SK-N-SH (cell line): ENCODE measurements around the gene REC8. TPM values are rescaled to one million over a fixed set of nuclear protein-coding genes. Genes with fewer than 3 reads are reported as not detected.

Experiments used
- CTCF ChIA-PET: fragments of 300-600, 350-600 bp; formaldehyde crosslinking; extraction: SDS; loops from one replicate; lab custom pipeline; 2021; lab: Yijun Ruan, JAX
- POLR2A ChIA-PET: fragments of 350-600 bp; sonication (Branson Sonifier 250); formaldehyde crosslinking; extraction: SDS; loops from one replicate; lab custom pipeline; 2020; ENCODE audit warnings: antibody characterized with exemption, inconsistent platforms; lab: Yijun Ruan, JAX
- DNase-seq: peaks from one replicate; pipeline ENCODE4 v3.0.0; 2012
- H2AFZ ChIP-seq: fragments of 200-600 bp; sonication (generic); 2 replicates; pipeline ENCODE4 v1.8.1; 2016; ENCODE audit warnings: antibody characterized with exemption, mild to moderate bottlenecking, low read depth
- H3F3A ChIP-seq: fragments of 200-600 bp; sonication (generic); replicated peaks from 2 replicates; pipeline ENCODE3; 2016; ENCODE audit warnings: antibody characterized with exemption, mild to moderate bottlenecking; ENCODE audit not compliant: insufficient read depth
- H3K27ac ChIP-seq, 2 experiments: fragments of 200-500 bp in 1 of 2; fragments of 200-600 bp in 1 of 2; sonication (Bioruptor generic) in 1 of 2; sonication (generic), shearing (Covaris generic) in 1 of 2; 2 replicates each; pipeline versions ENCODE4 v1.5.1 to v1.6.1; 2014 to 2016; ENCODE audit warnings: low read depth in 2 of 2, inconsistent platforms in 1 of 2, low read length in 1 of 2, mild to moderate bottlenecking in 1 of 2, mixed read lengths in 1 of 2
- H3K27me3 ChIP-seq: fragments of 200-600 bp; sonication (generic), shearing (Covaris generic); 2 replicates; pipeline ENCODE4 v1.6.1; 2016; ENCODE audit warnings: mixed run types; ENCODE audit not compliant: insufficient read depth
- H3K36me3 ChIP-seq, 2 experiments: fragments of 200-500 bp in 1 of 2; fragments of 200-600 bp in 1 of 2; sonication (Bioruptor generic) in 1 of 2; sonication (generic) in 1 of 2; replicated peaks in 1 of 2; 2 replicates each; pipeline versions ENCODE3 to v1.5.1; 2014 to 2016; ENCODE audit warnings: low read length in 1 of 2, mild to moderate bottlenecking in 1 of 2; ENCODE audit not compliant: insufficient read depth in 2 of 2, control insufficient read depth in 1 of 2
- H3K4me1 ChIP-seq, 2 experiments: fragments of 200-500 bp in 1 of 2; fragments of 200-600 bp in 1 of 2; sonication (Bioruptor generic) in 1 of 2; sonication (generic), shearing (Covaris generic) in 1 of 2; 2 replicates each; pipeline versions ENCODE4 v1.5.1 to v1.6.1; 2014 to 2016; ENCODE audit warnings: low read depth in 1 of 2, low read length in 1 of 2, mixed run types in 1 of 2; ENCODE audit not compliant: insufficient read depth in 2 of 2, control insufficient read depth in 1 of 2
- H3K4me2 ChIP-seq: fragments of 200-600 bp; sonication (generic), shearing (Covaris generic); 2 replicates; pipeline ENCODE4 v1.6.1; 2017; ENCODE audit warnings: mixed run types
- H3K4me3 ChIP-seq, 2 experiments: fragments of 200-500 bp in 1 of 2; fragments of 200-600 bp in 1 of 2; sonication (Bioruptor generic) in 1 of 2; sonication (generic), shearing (Covaris generic) in 1 of 2; 2 replicates each; pipeline versions ENCODE4 v1.5.1 to v1.8.1; 2014 to 2016; ENCODE audit warnings: low read depth in 2 of 2, inconsistent platforms in 1 of 2, low read length in 1 of 2, mild to moderate bottlenecking in 1 of 2, mixed read lengths in 1 of 2, moderate library complexity in 1 of 2
- H3K79me2 ChIP-seq: fragments of 200-600 bp; sonication (generic); 2 replicates; pipeline ENCODE4 v1.8.1; 2017; ENCODE audit warnings: mild to moderate bottlenecking; ENCODE audit not compliant: insufficient read depth
- H3K9ac ChIP-seq: fragments of 200-600 bp; sonication (generic); 2 replicates; pipeline ENCODE4 v1.6.1; 2017; ENCODE audit warnings: mixed run types
- H3K9me2 ChIP-seq: fragments of 200-600 bp; sonication (generic); 2 replicates; pipeline ENCODE4 v1.6.1; 2017; ENCODE audit warnings: mixed run types
- H3K9me3 ChIP-seq: fragments of 200-600 bp; sonication (generic); 2 replicates; pipeline ENCODE4 v1.6.1; 2017; ENCODE audit warnings: mixed run types, mild to moderate bottlenecking, moderate library complexity
- H4K20me1 ChIP-seq: fragments of 200-600 bp; sonication (generic); 2 replicates; pipeline ENCODE4 v1.6.1; 2017; ENCODE audit warnings: mild to moderate bottlenecking, mixed run types; ENCODE audit not compliant: insufficient read depth
- ELF1 ChIP-seq: IDR thresholded peaks from 2 replicates; pipeline ENCODE4 v1.4.0; 2012
- GABPA ChIP-seq: IDR thresholded peaks from 2 replicates; pipeline ENCODE4 v1.4.0; 2012; ENCODE audit warnings: low read depth, mild to moderate bottlenecking
- MXI1 ChIP-seq: IDR thresholded peaks from 2 replicates; pipeline ENCODE4 v1.6.1; 2012; ENCODE audit warnings: mild to moderate bottlenecking, low read depth, low read length, improper control_type of control experiment
- POLR2AphosphoS5 ChIP-seq: IDR thresholded peaks from 2 replicates; pipeline ENCODE4 v1.6.1; 2012; ENCODE audit warnings: low read depth, low read length
- RAD21 ChIP-seq: IDR thresholded peaks from 2 replicates; pipeline ENCODE4 v1.6.1; 2012; ENCODE audit warnings: mild to moderate bottlenecking, low read length
- RCOR1 ChIP-seq: fragments of 150-350 bp; IDR thresholded peaks from 2 replicates; pipeline ENCODE4 v1.6.1; 2017; ENCODE audit warnings: antibody characterized with exemption, low read length
- RFX5 ChIP-seq: IDR thresholded peaks from 2 replicates; pipeline ENCODE4 v1.6.1; 2012; ENCODE audit warnings: mild to moderate bottlenecking, improper control_type of control experiment, low read length
- SIN3A ChIP-seq: IDR thresholded peaks from 2 replicates; pipeline ENCODE4 v1.6.1; 2012; ENCODE audit warnings: low read depth, mild to moderate bottlenecking, low read length, moderate library complexity, borderline replicate concordance
- TAF1 ChIP-seq: IDR thresholded peaks from 2 replicates; pipeline ENCODE4 v1.6.1; 2012; ENCODE audit warnings: low read depth, mild to moderate bottlenecking, low read length, moderate library complexity, borderline replicate concordance
- TEAD4 ChIP-seq: IDR thresholded peaks from 2 replicates; pipeline ENCODE4 v1.4.0; 2012; ENCODE audit warnings: mild to moderate bottlenecking, borderline replicate concordance; ENCODE audit not compliant: insufficient read depth
- USF2 ChIP-seq: fragments of 150-350 bp; IDR thresholded peaks from 2 replicates; pipeline ENCODE4 v1.6.1; 2017; ENCODE audit warnings: antibody characterized with exemption, low read length, low read depth, borderline replicate concordance
- YY1 ChIP-seq: IDR thresholded peaks from 2 replicates; pipeline ENCODE4 v1.4.0; 2012; ENCODE audit warnings: low read depth, mild to moderate bottlenecking
- ZBTB33 ChIP-seq: IDR thresholded peaks from 2 replicates; pipeline ENCODE4 v1.4.0; 2012; ENCODE audit warnings: low read depth, borderline replicate concordance
- WGBS: methylation state at CpG from one replicate; pipeline ENCODE4 v1.1.6; 2017; ENCODE audit warnings: low lambda C conversion rate; 5-methylcytosine and 5-hydroxymethylcytosine counted together
- polyA plus RNA-seq, 3 experiments: library from polyadenylated mRNA; depleted of rRNA; stranded (reverse); fragments of >200 nt; gene quantifications; 2 replicates each; pipeline ENCODE4 v1.2.3, GENCODE V29; 2012
- TF ChIP-seq, protein P1 (sequence below): IDR thresholded peaks from 2 replicates; pipeline ENCODE4 v1.4.0; 2012; ENCODE audit warnings: low read depth

Gene REC8
- polyA plus RNA-seq, 1 of the 3 experiments (the other 2 are of a cell fraction) = 23.2 TPM

DNA sequence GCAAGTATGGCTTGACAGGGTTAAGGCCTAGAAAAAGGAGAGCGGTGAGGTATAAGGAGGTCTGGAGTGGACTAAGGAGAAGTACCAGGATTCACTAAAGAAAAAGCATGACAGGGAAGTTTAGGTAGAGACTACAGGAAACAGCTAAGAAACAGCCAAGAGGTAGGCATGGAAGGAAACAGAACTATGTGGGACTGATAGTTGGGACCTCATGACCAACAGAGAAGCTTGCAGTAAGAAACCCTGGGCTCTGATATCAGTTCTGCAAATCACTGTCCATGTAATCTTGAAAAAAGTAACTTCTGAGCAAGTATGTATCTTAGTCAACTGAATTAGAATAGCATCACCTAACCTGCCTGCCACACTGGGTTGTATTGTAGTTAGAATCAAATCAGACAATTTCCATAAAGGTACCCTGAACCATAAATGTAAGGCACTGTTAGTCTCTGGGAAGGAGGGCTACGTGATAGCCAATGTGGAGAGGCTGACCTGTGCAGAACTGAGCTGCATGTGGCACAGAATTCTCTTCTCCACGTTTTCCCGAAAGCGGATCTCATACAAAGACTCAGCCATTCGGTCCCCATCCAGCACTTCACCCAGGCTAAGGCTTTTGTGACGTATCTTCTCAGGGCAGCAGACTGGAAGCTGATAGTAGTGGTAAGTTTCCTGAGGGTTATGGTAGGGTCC lies 22.4 kb downstream of the REC8 start:
- H3K27ac ChIP-seq = peak overlapping the region; percentile 88 to 89; a peak in 3 of 4 replicates
- H3K27me3 ChIP-seq = no peaks in the 10 kb centered on the region
- POLR2A ChIA-PET = interaction anchor here (0.6 to 2.4 kb wide), 3 partner anchors 22 to 48 kb away, joined by 3 to 9 read pairs (median 8); partner anchors contain the start of genes MDP1 and TINF2
- H3K79me2 ChIP-seq = peaks cover 74% of the 10 kb centered on the region
- no peaks in the 10 kb centered on the region for H4K20me1 ChIP-seq
- WGBS = 90% methylated on average over 7 of the region's 7 CpGs
- H2AFZ ChIP-seq = peak overlapping the region; percentile 87; the same call in 1 of the 2 replicates
- DNase-seq = no peak
- peak overlapping the region; percentile 97 for H3K4me2 ChIP-seq
- H3K9me2 ChIP-seq = no peaks in the 10 kb centered on the region
- no peaks in the 10 kb centered on the region for H3K9me3 ChIP-seq
- CTCF ChIA-PET = interaction anchor here (1.0 to 1.6 kb wide), 5 partner anchors 19 to 86 kb away, joined by 3 to 7 read pairs (median 4); partner anchors contain the start of genes CHMP4A, IRF9 and TINF2
- TF ChIP-seq TEAD4 = no peak
- TF ChIP-seq RFX5 = no peak
- peak overlapping the region; percentile 97 for H3K9ac ChIP-seq
- H3K4me3 ChIP-seq = peak overlapping the region; percentile 84 to 85
- peaks cover 11 to 15% of the 10 kb centered on the region in 2 experiments; a peak in 3 of 4 replicates for H3K4me1 ChIP-seq
- H3F3A ChIP-seq = peaks cover 8% of the 10 kb centered on the region
- H3K36me3 ChIP-seq = peaks cover 24 to 26% of the 10 kb centered on the region in 2 experiments

GRCh38 chr14:24194873-24195185 lies 22.9 kb downstream of the REC8 start:
- Histone ChIP-seq H3K4me1 (peaks cover 11% of the 10 kb centered on the region in 2 experiments; a peak in 2 of 4 replicates), H3K27me3 (no peaks in the 10 kb centered on the region), H3K9ac (peak overlapping the region; percentile 97), H3K27ac (peak overlapping the region; percentile 88 to 89), H3K4me2 (peak overlapping the region; percentile 97), H3K9me2 (no peaks in the 10 kb centered on the region), H3K79me2 (peaks cover 79% of the 10 kb centered on the region), H3F3A (peaks cover 3% of the 10 kb centered on the region), H3K9me3 (no peaks in the 10 kb centered on the region), H3K4me3 (peak overlapping the region; percentile 84 to 85), H4K20me1 (no peaks in the 10 kb centered on the region), H3K36me3 (peaks cover 21 to 29% of the 10 kb centered on the region in 2 experiments), H2AFZ (peak overlapping the region; percentile 87; the same call in 1 of the 2 replicates)
- no peak for DNase-seq
- no peak for TF ChIP-seq USF2
- whole genome bisulfite sequencing = 35% methylated on average over 5 of the region's 8 CpGs
- POLR2A ChIA-PET = interaction anchor here (1.1 to 2.4 kb wide), 9 partner anchors 11 to 101 kb away, joined by 3 to 15 read pairs (median 8); partner anchors contain the start of genes CHMP4A, DCAF11, MDP1 and NRL
- CTCF ChIA-PET = interaction anchor here (1.0 to 1.6 kb wide), 5 partner anchors 19 to 86 kb away, joined by 3 to 7 read pairs (median 4); partner anchors contain the start of genes CHMP4A, IRF9 and TINF2

- Histone ChIP-seq H3K36me3 (peaks cover 15 to 31% of the 10 kb centered on the region in 2 experiments), H3K4me2 (peak within 1 kb of the TSS; percentile 97), H3K9ac (peak within 1 kb of the TSS; percentile 97), H3K27ac (peak within 1 kb of the TSS; percentile 88 to 89), H3K9me3 (no peaks in the 10 kb centered on the region), H2AFZ (peak within 1 kb of the TSS; percentile 87), H3K79me2 (peaks cover 84% of the 10 kb centered on the region), H3K27me3 (no peaks in the 10 kb centered on the region), H3F3A (no peaks in the 10 kb centered on the region), H4K20me1 (no peaks in the 10 kb centered on the region), H3K4me1 (peaks cover 11% of the 10 kb centered on the region in 2 experiments; a peak in 2 of 4 replicates), H3K4me3 (peak within 1 kb of the TSS; percentile 84 to 85), H3K9me2 (no peaks in the 10 kb centered on the region)
- CTCF ChIA-PET = interaction anchor here (0.8 to 1.9 kb wide), 9 partner anchors 9 to 113 kb away, joined by 3 to 8 read pairs (median 4); partner anchors contain the start of genes CHMP4A, CIDEB, IRF9 and MDP1
- peak; percentile 94 for DNase-seq
- WGBS = 1% methylated on average over 37 of the region's 89 CpGs
- POLR2A ChIA-PET = interaction anchor here (0.9 to 2.4 kb wide), 15 partner anchors 10 to 101 kb away, joined by 3 to 15 read pairs (median 6); partner anchors contain the start of genes CHMP4A, DCAF11, MDP1 and NRL
- TF ChIP-seq, protein P1, sequence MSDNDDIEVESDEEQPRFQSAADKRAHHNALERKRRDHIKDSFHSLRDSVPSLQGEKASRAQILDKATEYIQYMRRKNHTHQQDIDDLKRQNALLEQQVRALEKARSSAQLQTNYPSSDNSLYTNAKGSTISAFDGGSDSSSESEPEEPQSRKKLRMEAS = peak; percentile 83
- TF ChIP-seq YY1 (0 out of 2 replicates have a peak, but pooled peaks have one; percentile 53), ELF1 (peak; percentile 100), RCOR1 (no peak), RFX5 (no peak), ZBTB33 (no peak), SIN3A (0 out of 2 replicates have a peak, but pooled peaks have one; percentile 13), TAF1 (peak; percentile 54; the same call in 1 of the 2 replicates), GABPA (peak; percentile 86), MXI1 (peak; percentile 40; the same call in 1 of the 2 replicates), POLR2AphosphoS5 (peak; percentile 78), RAD21 (no peak)
Measured at GRCh38 chr14:24195186-24196070, 23.5 kb downstream of the REC8 start, which contains the start of gene TM9SF1. TSS of gene TM9SF1 (minus strand) at chr14:24195441. CDS start at chr14:24195019, 422 bp downstream.
